Activated CD4-positive, alpha-beta T cell treated with anti-CD3 and anti-CD28 coated beads for 48 hours (primary cell): ENCODE results near the gene ADARB1.

Source experiments
- DNase-seq: peaks from one replicate; pipeline ENCODE4 v3.0.0-alpha.2; 2020

The ADARB1 gene

GRCh38 chr21:45178971-45179370 lies 104.6 kb downstream of the ADARB1 start:
- no peak for DNase-seq

GRCh38 chr21:45179568-45180245 lies 105.3 kb downstream of the ADARB1 start:
- DNase-seq = no peak

- no peak for DNase-seq
These were observed 105.8 kb downstream of the ADARB1 start for GRCh38 chr21:45180246-45180599.

GRCh38 chr21:45182958-45183357 lies 108.6 kb downstream of the ADARB1 start:
- no peak for DNase-seq

GRCh38 chr21:45183852-45184251 lies 109.5 kb downstream of the ADARB1 start:
- DNase-seq = no peak

GRCh38 chr21:45184869-45185268 lies 110.5 kb downstream of the ADARB1 start:
- no peak for DNase-seq

GRCh38 chr21:45186709-45187108 lies 112.3 kb downstream of the ADARB1 start:
- no peak for DNase-seq

GRCh38 chr21:45187646-45188045 lies 113.3 kb downstream of the ADARB1 start:
- DNase-seq = no peak

- no peak for DNase-seq
These were observed 115.6 kb downstream of the ADARB1 start for GRCh38 chr21:45190013-45190412.

GRCh38 chr21:45192332-45192731 lies 118.0 kb downstream of the ADARB1 start:
- no peak for DNase-seq

- DNase-seq = no peak
These were observed 122.2 kb downstream of the ADARB1 start for GRCh38 chr21:45196620-45197019.

GRCh38 chr21:45199201-45199600 lies 124.8 kb downstream of the ADARB1 start:
- no peak for DNase-seq

- no peak for DNase-seq
These were observed 125.7 kb downstream of the ADARB1 start for GRCh38 chr21:45200031-45200430.

- no peak for DNase-seq
These were observed 126.4 kb downstream of the ADARB1 start for GRCh38 chr21:45200581-45201296.

GRCh38 chr21:45202344-45202743 lies 128.0 kb downstream of the ADARB1 start:
- DNase-seq = no peak

- DNase-seq = no peak
These were observed 128.5 kb downstream of the ADARB1 start for GRCh38 chr21:45202889-45203288.

GRCh38 chr21:45203983-45204382 lies 129.6 kb downstream of the ADARB1 start:
- DNase-seq = no peak

GRCh38 chr21:45204395-45204794 lies 130.0 kb downstream of the ADARB1 start:
- DNase-seq = no peak

GRCh38 chr21:45207839-45208626 lies 133.7 kb downstream of the ADARB1 start:
- no peak for DNase-seq

- DNase-seq = peak; percentile 19
These were observed 134.2 kb downstream of the ADARB1 start for GRCh38 chr21:45208627-45208951.

GRCh38 chr21:45209046-45209445 lies 134.7 kb downstream of the ADARB1 start:
- no peak for DNase-seq

- no peak for DNase-seq
These were observed 135.4 kb downstream of the ADARB1 start for GRCh38 chr21:45209685-45210284.

GRCh38 chr21:45210461-45210983 lies 136.1 kb downstream of the ADARB1 start:
- no peak for DNase-seq
